Gastrocnemius medialis (tissue), 4 donors: ENCODE measurements around the gene OLFML3. TPM values are rescaled to one million over a fixed set of nuclear protein-coding genes. Genes with fewer than 3 reads are reported as not detected.

Source experiments
- ATAC-seq, 2 donors: fragments of 150-250 bp; one replicate each; pipeline ENCODE4 v1.9.1; 2016
- DNase-seq, 2 donors: peaks; one replicate each; pipeline ENCODE4 v3.0.0-alpha.2; 2019
- H3K27ac ChIP-seq, 4 donors: fragments of 200-600 bp; sonication (generic); 1 replicate in 1 of 4; 2 replicates in 3 of 4; pipeline ENCODE4 v1.5.1; 2016 to 2018; ENCODE audit warnings: mild to moderate bottlenecking in 2 of 4, moderate library complexity in 1 of 4
- H3K27me3 ChIP-seq, 3 donors: fragments of 200-600 bp; sonication (generic) in 2 of 3; 1 replicate in 1 of 3; 2 replicates in 2 of 3; pipeline versions ENCODE4 v1.5.1 to v1.6.0; 2016 to 2019; ENCODE audit warnings: mild to moderate bottlenecking in 1 of 3, moderate library complexity in 1 of 3
- H3K36me3 ChIP-seq, 2 donors: fragments of 200-600 bp; sonication (generic) in 1 of 2; one replicate each; pipeline ENCODE4 v1.5.1; 2017 to 2018
- H3K4me1 ChIP-seq, 2 donors: fragments of 200-600 bp; sonication (generic) in 1 of 2; one replicate each; pipeline ENCODE4 v1.5.1; 2016 to 2017; ENCODE audit warnings: mild to moderate bottlenecking in 2 of 2
- H3K4me3 ChIP-seq, 4 donors: fragments of 200-600 bp; sonication (generic) in 3 of 4; 1 replicate in 1 of 4; 2 replicates in 3 of 4; pipeline ENCODE4 v1.5.1; 2016 to 2019; ENCODE audit warnings: mild to moderate bottlenecking in 2 of 4
- H3K9me3 ChIP-seq, 3 donors: fragments of 200-600 bp; sonication (generic) in 2 of 3; 1 replicate in 1 of 3; 2 replicates in 2 of 3; pipeline ENCODE4 v1.5.1; 2016 to 2019
- CTCF ChIP-seq, 5 experiments: fragments of 450-650 bp in 3 of 5; fragments of 200-600 bp in 2 of 5; sonication (generic) in 2 of 5; IDR thresholded peaks in 4 of 5; conservative IDR thresholded peaks in 1 of 5; 1 replicate in 4 of 5; 2 replicates in 1 of 5; pipeline ENCODE4 v1.5.1; 2016 to 2019; ENCODE audit warnings: antibody characterized with exemption in 5 of 5, mild to moderate bottlenecking in 3 of 5, moderate library complexity in 3 of 5
- POLR2A ChIP-seq, 2 donors: fragments of 450-650 bp; IDR thresholded peaks; one replicate each; pipeline ENCODE4 v1.6.1; 2017; ENCODE audit warnings: antibody characterized with exemption in 2 of 2, mild to moderate bottlenecking in 2 of 2, moderate library complexity in 2 of 2
- in situ Hi-C, 4 donors: fragments of 200-750 bp; cut with MboI; loops; one replicate each; pipeline versions ENCODE4 v1.15.0 to v1.8.0; 2017; ENCODE audit warnings: low sequenced_read_pairs in 4 of 4
- intact Hi-C: fragments of 100-400 bp; cut with DNase I; formaldehyde crosslinking; loops from one replicate; pipeline ENCODE4 v1.15.1; 2023; ENCODE audit warnings: low total_unique reads
- total RNA-seq, 4 donors: library from RNA; depleted of rRNA; stranded (reverse); fragments of >200 nt; gene quantifications; one replicate each; pipeline versions ENCODE4 v1.1.0 to v1.2.3, GENCODE V29; 2016

OLFML3 gene
- total RNA-seq, 4 donors from 2014 or later, result 5.9 to 17.1 (median 14.0) TPM

DNA sequence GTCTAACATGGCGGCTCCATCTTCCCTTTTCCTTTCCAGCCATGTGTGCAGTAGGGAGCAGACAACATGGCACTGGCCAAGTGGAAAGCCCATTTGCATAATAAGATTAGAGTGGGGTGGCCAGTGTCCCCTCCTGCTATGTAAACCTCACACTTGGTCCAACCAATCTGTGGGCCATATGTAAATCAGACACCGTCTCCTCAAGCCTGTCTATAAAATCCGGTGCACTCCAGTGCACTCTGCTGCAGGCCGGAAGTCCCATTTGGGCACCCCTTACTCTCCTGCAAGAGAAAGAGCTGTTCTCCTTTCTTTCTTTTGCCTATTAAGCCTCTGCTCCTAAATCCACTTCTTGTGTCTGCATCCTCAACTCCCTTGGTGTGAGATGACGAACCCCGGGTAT is 44.1 kb downstream of the OLFML3 start:
- DNase-seq, result no peak
- Histone ChIP-seq H3K4me3 (no peak overlapping the region), H3K27me3 (no peaks in the 10 kb centered on the region), H3K9me3 (no peaks in the 10 kb centered on the region), H3K4me1 (peaks cover 42 to 45% of the 10 kb centered on the region in 2 donors), H3K27ac (peak overlapping the region; percentile 71 to 85 (median 82)), H3K36me3 (no peaks in the 10 kb centered on the region)
- no peak for TF ChIP-seq POLR2A (IDR thresholded peaks at IDR 0.05)
- no peak for TF ChIP-seq CTCF (IDR thresholded peaks at IDR 0.05 in 4 of 5, conservative IDR thresholded peaks at IDR 0.05 in 1 of 5)
- in situ Hi-C loops, result no loop called here
- ATAC-seq, result no peak
- intact Hi-C loops, result loop anchor here (10.0 kb wide), 1 partner anchor 661 kb away; no protein-coding TSS in a partner anchor

DNA sequence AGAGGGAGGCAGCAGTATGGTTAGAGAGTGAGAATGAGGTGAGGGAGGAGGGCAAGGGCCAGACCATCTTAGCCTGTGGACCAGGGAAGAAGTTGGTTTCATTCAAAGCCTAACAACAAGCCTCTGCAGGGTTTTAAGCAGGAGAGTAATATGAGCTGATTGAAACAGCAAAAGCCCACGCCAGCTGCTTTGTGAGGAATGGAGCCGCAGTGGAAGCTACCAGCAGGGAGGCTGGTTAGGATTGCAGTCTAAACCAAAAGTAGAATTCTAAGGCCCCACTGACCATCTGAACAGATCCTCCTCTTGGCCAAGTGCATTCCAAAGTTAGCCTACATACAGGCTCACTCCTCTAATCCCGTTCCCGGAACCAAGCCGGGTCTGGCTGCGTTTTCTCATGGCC is 44.8 kb downstream of the OLFML3 start:
- Histone ChIP-seq H3K9me3 (no peaks in the 10 kb centered on the region), H3K4me1 (peaks cover 42 to 45% of the 10 kb centered on the region in 2 donors), H3K27ac (peak overlapping the region; percentile 71 to 85 (median 82)), H3K27me3 (no peaks in the 10 kb centered on the region), H3K4me3 (no peak overlapping the region), H3K36me3 (no peaks in the 10 kb centered on the region)
- DNase-seq (peak; percentile 31 to 37), ATAC-seq (peak; percentile 47 to 62)
- TF ChIP-seq CTCF (IDR thresholded peaks at IDR 0.05 in 4 of 5, conservative IDR thresholded peaks at IDR 0.05 in 1 of 5) (no peak), POLR2A (IDR thresholded peaks at IDR 0.05) (no peak)
- intact Hi-C loops (loop anchor here (2.0 to 10.0 kb wide), 2 partner anchors 45 to 661 kb away; partner anchors contain the start of gene OLFML3), in situ Hi-C loops (no loop called here)

GRCh38 chr1:114025609-114026401 is 46.5 kb downstream of the OLFML3 start:
- no peaks in the 10 kb centered on the region for H3K27me3 ChIP-seq
- in situ Hi-C loops (no loop called here), intact Hi-C loops (loop anchor here (2.0 to 10.0 kb wide), 4 partner anchors 35 to 659 kb away; partner anchors contain the start of gene OLFML3)
- DNase-seq, result peak in 1 of 2 donors; percentile 10
- no peaks in the 10 kb centered on the region for H3K36me3 ChIP-seq
- TF ChIP-seq POLR2A (IDR thresholded peaks at IDR 0.05) (no peak), CTCF (IDR thresholded peaks at IDR 0.05 in 4 of 5, conservative IDR thresholded peaks at IDR 0.05 in 1 of 5) (no peak)
- peaks cover 42 to 45% of the 10 kb centered on the region in 2 donors for H3K4me1 ChIP-seq
- peak overlapping the region; percentile 75 to 79 (median 78) for H3K27ac ChIP-seq
- H3K9me3 ChIP-seq, result no peaks in the 10 kb centered on the region
- ATAC-seq, result peak in 1 of 2 donors; percentile 68
- no peak overlapping the region for H3K4me3 ChIP-seq

DNA sequence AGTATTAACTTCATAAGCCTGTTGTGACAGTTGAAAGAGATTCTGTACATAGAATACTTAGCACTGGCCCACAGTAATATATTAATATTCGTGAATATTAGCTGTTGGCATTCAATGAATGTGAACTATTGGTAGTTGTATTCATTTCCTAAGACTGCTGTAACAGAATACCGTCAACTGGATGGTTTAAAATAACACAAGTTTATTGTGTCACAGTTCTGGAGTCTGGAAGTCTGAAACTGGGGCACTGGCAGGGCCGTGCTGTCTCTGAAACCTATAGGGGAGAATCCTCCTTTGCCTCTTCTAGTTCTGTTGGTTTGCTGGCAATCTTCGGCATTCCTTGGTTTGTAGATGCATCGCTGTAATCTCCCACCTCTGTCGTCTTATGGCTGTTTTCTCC is 47.5 kb downstream of the OLFML3 start:
- in situ Hi-C loops, result no loop called here
- no peak overlapping the region for H3K4me3 ChIP-seq
- H3K4me1 ChIP-seq, result peaks cover 39 to 42% of the 10 kb centered on the region in 2 donors
- H3K27me3 ChIP-seq, result no peaks in the 10 kb centered on the region
- ATAC-seq, result peak; percentile 87 to 92
- TF ChIP-seq CTCF (IDR thresholded peaks at IDR 0.05 in 4 of 5, conservative IDR thresholded peaks at IDR 0.05 in 1 of 5) (no peak), POLR2A (IDR thresholded peaks at IDR 0.05) (no peak)
- intact Hi-C loops, result loop anchor here (2.0 to 10.0 kb wide), 3 partner anchors 36 to 658 kb away; no protein-coding TSS in a partner anchor
- peak; percentile 15 to 40 for DNase-seq
- H3K9me3 ChIP-seq, result no peaks in the 10 kb centered on the region
- no peaks in the 10 kb centered on the region for H3K36me3 ChIP-seq
- H3K27ac ChIP-seq, result peak overlapping the region; percentile 75 to 79 (median 78)

Other genes starting within 250 kb of the OLFML3 start
- gene PHTF1, start 220.0 kb upstream of the OLFML3 start, total RNA-seq, result 10 to 100 TPM in 2 of 4 donors, 1 to 10 TPM in 2; 6.7 to 20.0 (median 9.9) TPM
- 10 to 100 TPM in 3 of 4 donors, 1 to 10 TPM in 1; 9.9 to 24.8 (median 24.0) TPM for gene RSBN1, start 167.0 kb upstream of the OLFML3 start, total RNA-seq
- 1 to 10 TPM in 1 of 4 donors, under 1 TPM in 3; 0.10 to 1.7 (median 0.63) TPM for gene PTPN22, start 107.8 kb upstream of the OLFML3 start, total RNA-seq
- under 1 TPM in 1 of 4 donors, not detected in 3; 0.32 TPM for gene BCL2L15, start 91.9 kb upstream of the OLFML3 start, total RNA-seq
- 10 to 100 TPM in 1 of 4 donors, 1 to 10 TPM in 3; 6.5 to 11.2 (median 8.4) TPM for gene AP4B1, start 74.7 kb upstream of the OLFML3 start, total RNA-seq
- 1 to 10 TPM; 1.4 to 3.3 (median 1.7) TPM for gene DCLRE1B, start 74.1 kb upstream of the OLFML3 start, total RNA-seq
- gene HIPK1, start 50.1 kb upstream of the OLFML3 start, total RNA-seq, result 10 to 100 TPM; 54.4 to 67.6 (median 60.0) TPM
- gene SYT6, start 174.4 kb downstream of the OLFML3 start, total RNA-seq, result under 1 TPM in 1 of 4 donors, not detected in 3; 0.20 TPM